GM12878 (cell line): ENCODE data around the gene GAMT.

Source experiments
- CHD4 ChIP-seq: fragments of 200-600 bp; sonication (generic); IDR thresholded peaks from 2 replicates; pipeline ENCODE4 v1.6.1; 2016; ENCODE audit warnings: mild to moderate bottlenecking
- GABPA ChIP-seq: IDR thresholded peaks from 2 replicates; pipeline ENCODE4 v1.6.1; 2014; ENCODE audit warnings: antibody characterized with exemption, low read depth, mild to moderate bottlenecking, inconsistent platforms

GRCh38 chr19:1431759-1432506, 30.6 kb upstream of the GAMT start:
- TF ChIP-seq CHD4 (no peak), GABPA (no peak)
